NCI-H82 treated with DMSO at 0.1 percent for 48 hours (cell line): Measurements from ENCODE around the gene FANCC.

Experiments used
- DNase-seq: peaks from one replicate; lab custom pipeline; 2025; ENCODE audit not compliant: unreplicated experiment; lab: John Stamatoyannopoulos, UW

Gene FANCC

DNA sequence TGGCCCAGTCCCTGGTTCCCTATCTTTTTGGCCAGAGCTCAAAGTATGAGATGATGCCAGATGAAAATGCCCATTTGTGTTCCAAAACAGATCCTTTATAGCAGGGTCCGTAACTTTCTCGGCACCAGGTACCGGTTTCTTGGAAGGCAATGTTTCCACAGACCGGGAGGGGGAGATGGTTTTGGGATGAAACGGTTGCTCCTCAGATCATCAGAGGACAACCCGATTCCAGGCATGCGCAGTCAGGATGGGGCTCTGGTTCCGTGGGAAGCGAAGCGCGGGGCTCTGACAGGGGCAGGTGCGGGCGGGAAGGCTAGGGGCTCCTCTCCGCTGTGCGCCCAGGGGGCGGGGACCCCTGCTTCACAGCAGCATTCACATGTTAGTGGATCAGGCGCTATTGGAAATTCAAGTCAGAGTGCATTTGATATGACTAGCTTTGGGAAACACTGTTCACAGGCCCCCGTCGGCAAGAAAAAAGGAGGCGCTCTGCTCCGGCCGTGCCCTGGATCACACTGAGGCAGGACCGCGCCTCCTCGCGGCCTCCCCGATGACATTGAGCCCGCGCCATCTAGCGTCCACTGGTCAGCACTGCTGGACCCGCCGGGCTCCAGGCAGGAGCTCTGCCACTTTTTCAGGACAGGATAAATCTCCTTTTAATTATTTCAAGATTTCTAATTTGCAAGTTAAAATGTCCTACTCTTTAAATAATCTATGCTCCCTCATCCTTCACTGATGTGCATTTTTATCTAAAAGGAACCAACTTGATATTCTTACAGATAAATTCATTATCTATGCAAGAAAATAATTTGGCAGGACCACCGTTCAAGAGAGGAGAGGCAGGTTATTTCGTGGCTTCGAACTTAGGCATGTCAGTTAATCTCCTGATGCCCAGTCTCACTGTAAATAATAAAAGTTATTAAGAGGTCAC is 190.0 kb downstream of the FANCC start:
- no peak for DNase-seq

DNA sequence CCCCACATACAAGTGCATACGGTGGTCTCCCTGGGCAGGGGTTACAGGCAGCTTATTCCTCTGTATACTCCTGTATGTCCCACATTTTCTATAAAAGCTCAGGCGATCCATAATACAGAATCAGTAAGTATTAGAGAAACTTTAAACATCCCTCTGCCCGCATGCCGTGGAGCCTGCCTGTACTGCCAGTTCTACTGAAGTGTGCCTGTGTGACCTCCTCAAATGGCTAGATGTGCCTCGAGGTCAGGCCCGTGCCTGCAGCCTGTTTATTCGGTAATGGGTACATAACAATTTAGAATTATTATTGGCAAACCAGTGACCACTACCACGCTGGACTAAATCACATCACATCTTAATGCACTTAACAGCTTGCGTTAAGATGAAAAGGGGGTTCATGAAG is 190.8 kb downstream of the FANCC start:
- no peak for DNase-seq

DNA sequence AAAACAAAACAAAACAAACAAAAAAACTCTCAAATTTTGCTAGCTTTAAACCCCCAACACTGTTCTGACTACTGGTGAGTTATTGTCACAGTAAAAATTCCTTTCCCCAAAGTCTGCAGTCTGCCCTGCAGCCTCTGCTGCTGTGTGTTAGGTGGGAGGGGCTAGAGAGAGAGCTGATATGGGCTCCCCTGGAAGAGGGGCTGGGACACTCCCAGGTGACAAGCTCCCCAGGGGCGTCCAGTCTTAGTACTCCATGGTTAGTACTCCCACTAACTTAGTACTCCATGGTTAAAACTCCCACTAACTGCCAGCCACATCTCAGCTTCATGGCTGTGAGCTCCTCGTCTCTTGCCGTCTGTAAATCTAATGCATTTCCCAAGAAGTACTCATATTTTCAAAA is 191.9 kb downstream of the FANCC start:
- no peak for DNase-seq

DNA sequence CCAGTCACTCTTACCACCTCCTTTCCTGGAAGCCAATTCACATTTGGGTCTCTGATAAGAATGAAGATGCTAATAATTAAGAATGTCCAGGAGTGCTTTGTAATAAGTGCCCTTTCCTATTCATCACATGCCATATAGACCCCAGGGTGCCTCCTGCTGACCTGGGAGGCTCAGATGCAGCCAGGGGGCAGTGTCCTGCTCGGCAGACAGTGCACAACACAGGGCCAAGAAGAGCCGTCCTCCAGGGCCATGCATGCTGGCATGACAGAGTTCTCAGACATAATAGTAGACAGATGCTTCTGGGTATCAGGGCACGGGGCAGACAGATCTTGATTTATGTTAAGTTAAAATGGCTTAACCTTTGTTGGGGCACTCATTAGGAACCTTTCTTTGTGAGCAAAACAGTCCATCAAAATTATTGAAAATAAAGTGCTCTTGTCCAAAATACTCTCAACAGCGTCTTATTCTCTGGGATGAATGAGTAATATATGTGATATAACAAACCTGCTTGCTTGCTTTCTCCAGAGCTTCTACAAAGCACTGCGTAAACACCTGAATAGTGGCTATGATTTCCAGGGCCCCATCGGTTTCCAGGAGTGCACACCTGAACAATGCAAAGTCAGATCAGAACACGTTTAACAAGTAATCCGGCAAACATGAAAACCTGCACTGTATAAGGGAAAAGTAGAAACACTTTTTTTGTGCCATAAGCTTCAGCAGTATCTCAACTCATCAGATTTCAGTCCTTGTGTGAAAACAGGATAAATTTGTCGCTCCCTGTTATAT is 192.7 kb downstream of the FANCC start:
- DNase-seq: peak; percentile 5

DNA sequence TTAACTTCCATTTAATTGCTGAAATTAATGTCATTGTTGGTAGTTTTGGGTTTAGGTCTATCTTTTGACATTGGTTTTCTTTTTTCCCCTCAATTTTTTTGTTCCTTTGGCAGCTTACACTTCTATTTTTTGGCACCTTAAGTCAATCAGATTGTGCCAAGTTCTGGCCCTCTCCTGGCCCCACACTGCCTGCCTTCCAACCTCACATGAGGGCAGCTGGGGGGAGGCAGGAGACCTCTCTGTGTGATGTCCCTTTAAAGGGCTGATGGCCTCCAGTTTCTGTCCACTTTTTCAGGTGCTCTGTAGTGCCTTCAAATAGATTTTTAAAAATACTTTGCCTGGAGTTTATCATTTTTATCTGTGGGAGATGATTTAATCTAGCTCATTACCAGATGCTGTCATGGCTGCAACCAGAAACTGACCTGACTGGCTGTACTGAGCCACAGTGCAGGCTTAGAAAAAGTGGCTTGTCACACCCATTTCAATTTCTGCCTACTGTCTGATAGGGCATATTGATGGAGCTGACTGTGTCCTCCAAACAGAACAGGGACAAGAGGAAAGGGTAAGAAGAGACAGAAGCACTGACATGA is 196.6 kb downstream of the FANCC start:
- no peak for DNase-seq

DNA sequence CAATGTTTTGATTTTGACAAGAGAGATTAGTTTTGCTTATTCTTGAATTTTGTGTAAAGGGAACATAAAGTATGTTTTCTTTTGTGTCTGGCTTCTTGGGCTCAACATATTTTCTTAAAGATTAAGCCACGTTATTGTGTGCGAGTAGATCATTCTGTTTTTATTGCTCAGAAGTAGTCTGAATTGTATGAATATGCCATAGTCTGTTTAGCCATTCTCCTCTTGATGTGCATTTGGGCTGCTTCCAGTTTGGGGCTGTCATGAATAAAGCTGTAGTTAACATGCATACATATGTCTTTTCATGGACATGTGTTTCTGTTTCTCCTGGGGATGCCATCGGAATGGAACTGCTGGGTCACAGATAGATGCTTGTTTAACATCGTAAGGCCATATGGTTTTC is 198.9 kb downstream of the FANCC start:
- DNase-seq: no peak

DNA sequence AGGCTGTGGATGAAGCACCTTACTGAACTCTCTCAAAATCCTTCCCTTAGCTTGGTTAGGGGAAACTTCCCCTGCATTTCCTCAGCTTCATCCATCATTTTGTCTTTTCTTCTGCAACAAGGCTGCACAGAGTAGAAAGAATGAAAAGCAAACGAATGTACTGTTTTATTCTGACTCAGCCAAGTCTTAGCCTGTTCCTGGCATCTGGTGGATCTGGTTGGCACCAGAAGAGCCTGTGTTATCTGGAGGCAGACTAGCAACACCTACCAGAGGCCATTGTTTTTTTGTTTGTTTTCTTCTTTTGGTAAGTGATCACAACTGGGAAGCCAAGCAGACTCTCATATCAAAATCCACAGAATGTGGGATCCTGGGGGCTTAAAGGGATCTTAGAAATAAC is 200.7 kb downstream of the FANCC start:
- DNase-seq: no peak

DNA sequence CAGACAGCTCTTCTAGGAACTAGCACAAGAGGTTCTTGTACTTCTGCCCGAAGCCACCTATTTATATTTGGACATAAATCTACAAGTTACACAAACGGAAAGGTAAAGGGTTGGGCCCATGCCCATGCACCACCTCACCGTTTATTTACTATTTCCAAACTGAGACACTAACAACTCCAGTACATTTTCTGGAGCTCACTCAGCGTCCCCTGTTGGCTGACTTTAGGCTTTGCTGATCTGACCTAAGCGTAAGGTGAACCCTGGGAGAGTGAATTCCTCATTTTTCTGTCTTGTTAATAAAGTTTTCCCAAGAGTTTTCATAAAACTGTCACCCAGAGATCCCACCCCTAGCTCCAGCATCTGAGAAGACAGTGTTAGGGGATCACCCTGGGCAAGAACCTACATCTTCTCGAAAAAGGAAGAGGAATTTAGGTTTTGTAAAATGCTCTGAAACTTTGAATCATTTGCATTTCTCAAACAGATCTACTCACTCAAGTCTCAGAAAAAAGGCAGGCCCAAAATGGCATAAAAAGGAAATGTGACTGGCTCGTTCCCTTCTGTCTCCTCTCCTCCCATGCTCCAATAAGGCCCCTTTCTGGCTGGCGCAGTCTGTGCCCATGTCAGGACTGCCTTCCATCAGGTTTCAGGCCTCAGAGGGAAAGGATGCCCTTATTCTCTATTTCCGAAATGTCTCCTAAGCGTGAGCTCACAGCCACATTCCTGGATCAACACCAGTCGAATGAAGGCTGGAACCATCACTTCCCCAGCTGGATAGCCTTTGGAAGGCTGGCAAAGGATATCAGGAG is 201.3 kb downstream of the FANCC start:
- DNase-seq: no peak

DNA sequence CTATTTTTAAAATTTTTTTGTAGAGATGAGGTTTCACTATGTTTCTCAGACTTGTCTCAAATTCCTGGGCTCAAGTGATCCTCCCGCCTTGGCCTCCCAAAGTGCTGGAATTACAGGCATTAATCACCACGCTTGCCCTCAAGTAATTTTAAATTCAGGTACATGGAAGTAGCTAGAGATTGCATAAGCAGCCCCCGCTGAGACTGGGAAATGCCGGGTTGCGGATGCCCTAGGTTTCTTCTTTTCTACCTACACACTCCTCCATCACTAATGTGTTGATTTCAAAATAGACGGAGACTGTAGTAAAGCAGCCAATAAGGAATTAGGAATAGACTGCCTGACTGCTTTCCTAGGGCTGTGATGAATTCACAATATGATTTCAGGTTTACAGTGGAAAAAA is 202.4 kb downstream of the FANCC start:
- DNase-seq: no peak

DNA sequence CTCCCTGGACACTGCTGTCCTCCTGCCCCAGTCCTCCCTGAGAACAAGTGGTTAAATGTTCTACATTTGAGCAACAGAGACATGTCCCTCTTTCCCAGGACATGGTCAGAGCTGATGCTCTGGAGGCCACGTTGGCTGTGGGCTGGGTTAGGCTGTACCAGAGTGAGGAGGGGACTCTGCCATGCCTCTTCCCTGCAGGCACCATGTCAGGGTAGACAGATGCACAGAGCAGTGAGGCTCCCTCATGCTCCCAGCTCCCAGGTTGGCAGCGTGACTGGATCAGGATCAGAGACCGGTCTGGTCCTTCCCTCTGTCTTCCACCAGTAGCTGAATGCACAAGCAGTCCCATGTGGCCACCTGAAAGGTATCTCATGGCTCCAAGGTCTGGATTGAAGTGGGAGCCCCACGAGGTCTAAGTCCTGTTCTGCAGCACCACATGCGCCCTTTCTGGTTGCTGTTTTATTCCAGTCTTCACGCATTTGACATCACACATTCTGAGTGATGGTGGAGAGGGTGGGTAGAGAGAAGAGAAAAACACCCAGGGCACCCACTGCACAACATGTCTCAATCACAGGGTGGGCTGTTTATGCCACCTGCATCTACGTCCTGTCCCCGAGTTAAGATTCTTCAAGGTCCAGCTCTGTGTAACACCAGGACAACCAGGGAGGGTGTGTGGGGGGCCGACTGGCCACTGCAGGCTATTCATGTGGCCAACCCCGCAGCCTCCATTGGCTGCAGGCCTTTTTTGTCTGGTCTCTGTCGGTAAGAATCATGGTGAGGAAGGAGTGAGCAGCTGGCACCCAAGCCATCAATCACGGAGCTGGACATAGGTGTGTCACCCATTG is 204.9 kb downstream of the FANCC start:
- DNase-seq: no peak

DNA sequence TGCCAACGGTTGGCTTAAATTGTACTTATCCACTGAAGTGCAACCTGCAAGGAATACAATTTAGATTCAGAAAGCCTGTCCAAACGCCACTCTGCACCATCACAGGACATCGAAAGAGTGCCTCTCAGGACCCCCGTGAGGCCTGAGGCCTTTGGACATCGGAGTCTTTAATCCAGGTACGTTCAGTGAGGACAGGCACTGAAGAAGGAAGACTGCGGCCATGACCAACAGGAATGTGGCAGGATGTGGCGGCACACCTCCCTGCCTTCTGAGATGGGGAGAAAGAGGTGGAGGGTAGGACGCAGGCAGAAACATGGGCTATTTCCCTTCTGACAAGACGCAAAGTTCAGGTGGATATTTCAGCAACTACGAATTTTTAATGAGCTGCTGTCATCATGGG is 205.8 kb downstream of the FANCC start:
- DNase-seq: no peak

DNA sequence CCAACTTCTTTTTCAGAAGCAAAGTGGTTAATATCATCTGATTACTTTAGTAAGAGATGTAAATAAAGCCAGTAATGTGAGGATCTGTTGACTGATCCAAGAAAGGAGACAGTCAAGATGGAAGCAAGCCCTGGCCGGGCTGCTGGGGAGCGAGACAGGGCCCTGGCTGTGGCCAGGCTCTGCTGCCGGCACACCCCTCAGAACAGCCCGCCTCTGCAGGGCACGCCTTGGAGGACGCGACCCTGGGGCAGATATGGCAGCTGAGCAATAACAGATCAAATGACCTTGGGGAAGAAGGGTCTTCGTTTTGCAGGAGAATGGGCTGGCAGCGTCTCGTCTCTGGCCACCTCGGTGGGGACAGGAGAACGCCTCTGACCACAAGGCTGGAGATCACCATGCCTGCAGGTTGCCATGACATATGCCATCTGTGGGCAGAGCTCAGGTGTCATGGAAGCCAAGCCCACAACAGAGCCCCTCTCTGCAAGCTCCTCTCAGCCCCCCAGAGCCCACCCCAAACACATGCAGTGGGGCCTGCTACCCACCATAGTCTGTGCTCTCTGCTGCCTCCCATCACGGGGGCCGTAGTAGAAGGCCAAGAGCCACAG is 206.5 kb downstream of the FANCC start:
- DNase-seq: no peak

DNA sequence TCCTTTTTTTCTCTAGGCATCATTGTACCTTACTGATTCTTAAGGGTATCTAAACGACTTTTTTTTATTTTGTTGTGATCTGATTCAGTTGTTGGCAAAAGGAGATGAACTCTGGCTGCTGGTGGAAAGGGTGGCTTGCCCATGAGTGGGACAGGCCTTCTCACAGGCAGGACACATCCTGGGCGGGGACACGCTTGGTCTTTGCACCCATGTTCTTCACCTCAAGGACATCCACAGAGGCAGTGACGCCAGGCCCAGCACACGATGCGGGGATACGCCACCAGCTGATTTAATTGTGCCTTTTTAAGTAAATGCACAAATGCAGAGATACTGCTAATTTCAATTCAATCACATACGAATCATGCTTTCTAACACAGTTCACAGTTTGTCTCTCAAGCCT is 208.1 kb downstream of the FANCC start:
- no peak for DNase-seq

DNA sequence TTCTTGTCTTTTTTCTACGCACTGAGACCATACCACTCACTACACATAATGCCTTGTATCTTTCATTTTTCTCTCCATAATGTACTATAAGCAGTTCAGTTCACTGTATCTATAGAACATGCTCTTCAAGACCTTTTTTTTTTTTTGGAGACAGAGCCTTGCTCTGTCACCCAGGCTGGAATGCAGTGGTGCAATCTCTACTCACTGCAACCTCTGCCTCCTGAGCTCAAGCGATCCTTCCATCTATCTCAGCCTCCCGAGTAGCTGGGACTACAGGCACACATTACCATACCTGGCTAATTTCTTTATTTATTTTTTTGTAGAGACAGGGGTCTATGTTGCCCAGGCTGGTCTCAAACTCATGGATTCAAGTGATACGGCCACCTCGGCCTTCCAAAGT is 208.7 kb downstream of the FANCC start:
- DNase-seq: no peak

DNA sequence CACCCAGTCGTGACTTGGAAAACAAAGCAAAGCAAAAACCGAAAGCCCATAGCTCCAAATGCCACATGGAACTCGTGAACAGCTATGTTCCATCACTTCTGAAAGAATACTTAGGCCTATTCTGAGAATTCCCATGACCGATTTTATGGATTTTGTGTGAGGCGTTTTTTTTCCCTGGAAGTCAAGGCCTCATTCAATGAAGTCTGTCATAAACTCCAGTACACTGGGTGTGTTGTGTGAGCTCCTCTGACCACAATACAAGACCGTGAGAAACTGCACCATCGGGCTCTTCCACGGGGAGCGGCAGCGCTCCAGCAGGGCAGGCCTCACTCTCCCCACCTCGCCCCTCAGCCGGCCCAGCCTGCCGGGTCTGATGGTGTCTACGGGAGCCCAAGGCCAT is 209.5 kb downstream of the FANCC start:
- DNase-seq: no peak

DNA sequence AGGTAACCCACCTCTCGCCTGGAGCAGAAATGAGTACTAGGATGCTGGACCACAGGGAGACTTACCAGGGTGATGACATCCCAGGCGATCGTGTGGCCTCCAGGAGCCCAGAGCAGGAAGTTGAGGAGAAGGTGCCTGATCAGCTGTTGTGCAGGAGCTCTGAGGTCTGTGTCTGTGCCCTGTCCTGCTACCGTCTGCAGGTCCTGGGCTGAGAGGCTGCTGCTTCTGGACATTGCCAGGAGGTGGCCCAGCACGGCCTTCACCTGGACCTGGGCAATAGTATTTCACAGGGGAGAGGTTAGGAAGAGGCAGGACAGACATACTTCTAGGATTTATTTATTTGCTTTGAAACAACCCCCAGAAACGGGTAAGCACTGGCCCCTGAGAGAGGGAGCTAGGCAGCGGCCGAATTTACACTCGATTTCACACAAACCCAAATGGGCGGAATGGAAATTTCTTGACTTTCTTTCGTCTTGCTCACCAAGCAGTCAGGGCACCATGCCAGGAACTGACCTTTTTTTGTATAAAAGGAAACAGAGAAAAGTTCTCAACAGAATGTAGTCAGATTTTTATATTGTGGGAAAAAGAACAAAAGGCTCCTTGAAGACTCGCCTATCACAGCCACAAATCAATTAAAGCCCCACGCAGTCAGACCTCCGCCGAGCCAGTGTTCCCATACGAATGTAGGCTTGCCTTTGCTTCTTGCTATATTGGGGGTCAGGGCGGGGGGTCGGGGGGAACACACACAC is 210.3 kb downstream of the FANCC start:
- no peak for DNase-seq

DNA sequence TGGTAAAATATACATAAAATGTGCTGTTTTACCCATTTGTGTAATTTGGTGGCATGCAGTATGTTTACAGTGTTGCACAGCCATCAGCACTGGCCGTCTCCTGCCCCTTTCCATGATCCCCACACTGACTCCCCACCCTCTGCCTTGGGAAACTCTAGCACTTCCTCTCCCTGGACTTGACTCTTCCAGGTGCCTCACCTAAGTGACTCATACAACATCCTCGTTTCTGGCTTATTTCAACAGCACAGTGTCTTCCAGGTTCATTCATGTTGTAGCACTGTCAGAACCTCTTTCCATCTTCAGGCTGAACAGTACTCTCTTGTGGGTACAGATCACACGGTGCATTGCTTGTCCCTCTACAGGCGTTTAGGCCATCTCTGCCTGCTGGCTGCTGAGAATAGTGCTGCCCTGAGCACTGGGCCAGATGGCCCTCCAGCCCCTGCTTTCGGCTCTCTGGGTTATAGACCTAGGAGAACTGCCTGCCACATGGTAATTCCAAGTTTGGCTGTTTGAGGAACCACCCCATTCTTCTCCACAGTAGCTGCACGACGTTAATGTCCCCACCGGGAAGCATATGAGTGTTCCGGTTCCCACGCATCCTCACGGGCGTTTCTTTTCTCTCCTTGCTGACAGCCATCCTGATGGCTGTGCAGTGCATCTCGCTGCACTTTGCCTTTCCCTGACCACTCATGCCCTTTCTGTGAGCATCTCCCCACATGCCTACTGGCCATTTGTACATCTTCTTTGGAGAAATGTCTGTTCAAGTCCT is 211.8 kb downstream of the FANCC start:
- DNase-seq: no peak

DNA sequence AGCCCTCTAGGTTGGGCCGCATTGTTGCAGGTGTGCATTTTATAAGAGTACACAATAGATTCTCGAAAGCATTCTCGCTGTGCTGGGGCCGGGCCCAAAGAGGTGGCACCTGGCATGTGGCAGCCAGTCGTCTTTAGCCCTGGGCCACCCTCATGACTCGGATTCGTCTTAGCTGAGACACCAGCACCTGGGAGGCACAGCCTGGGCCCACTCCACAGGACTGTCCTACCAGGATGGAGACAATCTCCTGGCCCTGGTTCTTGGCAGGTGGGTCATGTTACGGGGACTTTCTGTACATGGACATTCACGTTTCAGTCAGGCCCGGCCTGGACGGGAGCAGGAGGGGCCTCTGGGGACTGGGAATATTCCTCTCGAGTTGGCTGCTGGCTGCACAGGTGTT is 212.5 kb downstream of the FANCC start:
- DNase-seq: no peak
